GM19397 (cell line): ENCODE measurements around the gene SNRPD3.

ENCODE experiments used
- ATAC-seq: cut with Tn5 transposase; IDR thresholded peaks from one replicate; pipeline ENCODE4 v1.9.1; 2021; ENCODE audit warnings: mild to moderate bottlenecking, moderate library complexity; ENCODE audit not compliant: unreplicated experiment

Gene SNRPD3

DNA sequence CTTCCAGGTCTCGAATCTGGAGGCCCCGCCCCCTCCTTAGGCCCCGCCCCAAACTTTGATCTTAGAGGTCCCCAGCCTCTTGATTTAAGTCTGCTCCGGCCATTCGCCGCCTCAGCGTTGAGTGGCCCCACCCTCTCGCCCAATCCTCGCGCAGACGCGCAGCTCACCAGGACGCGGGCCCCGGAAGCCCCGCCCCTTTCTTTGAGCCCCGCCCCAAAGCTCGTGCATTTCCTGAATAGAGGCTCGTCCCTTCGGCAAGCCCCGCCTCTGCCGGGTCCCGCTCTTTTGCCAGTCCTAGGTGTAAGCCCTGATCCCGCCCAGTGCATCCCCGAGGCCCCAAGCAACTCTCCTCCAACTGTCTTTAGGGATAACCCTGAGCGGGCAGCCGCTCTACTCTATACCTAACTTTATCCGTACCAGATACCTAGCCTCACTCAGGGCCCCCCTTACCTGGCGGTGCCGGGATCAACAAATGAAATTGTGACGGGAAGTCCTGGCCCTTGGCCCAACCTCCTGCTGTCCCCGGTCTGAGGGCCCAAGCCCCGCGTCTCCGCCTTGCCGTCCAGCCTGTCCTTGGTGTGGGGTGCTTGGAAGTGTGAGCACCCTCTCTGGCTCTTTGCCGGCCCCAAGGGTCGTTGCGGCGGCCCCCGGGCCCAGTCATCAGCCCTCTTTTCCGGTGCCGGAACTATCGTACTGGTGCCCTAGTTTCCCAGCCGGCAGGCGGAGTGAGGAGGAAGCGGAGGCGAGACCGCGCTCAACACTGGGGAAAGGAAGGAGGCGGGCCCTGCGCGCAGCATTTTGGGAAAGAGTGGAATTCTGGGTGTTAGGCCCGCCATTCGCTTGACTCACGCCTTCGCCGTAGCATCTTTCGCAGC is at the start of gene SNRPD3:
SNRPD3 (plus strand) TSS at position 835 of the 875 bp plus-strand sequence. CDS start 1,676 bp downstream, outside the sequence.
- ATAC-seq = peak; percentile 69

DNA sequence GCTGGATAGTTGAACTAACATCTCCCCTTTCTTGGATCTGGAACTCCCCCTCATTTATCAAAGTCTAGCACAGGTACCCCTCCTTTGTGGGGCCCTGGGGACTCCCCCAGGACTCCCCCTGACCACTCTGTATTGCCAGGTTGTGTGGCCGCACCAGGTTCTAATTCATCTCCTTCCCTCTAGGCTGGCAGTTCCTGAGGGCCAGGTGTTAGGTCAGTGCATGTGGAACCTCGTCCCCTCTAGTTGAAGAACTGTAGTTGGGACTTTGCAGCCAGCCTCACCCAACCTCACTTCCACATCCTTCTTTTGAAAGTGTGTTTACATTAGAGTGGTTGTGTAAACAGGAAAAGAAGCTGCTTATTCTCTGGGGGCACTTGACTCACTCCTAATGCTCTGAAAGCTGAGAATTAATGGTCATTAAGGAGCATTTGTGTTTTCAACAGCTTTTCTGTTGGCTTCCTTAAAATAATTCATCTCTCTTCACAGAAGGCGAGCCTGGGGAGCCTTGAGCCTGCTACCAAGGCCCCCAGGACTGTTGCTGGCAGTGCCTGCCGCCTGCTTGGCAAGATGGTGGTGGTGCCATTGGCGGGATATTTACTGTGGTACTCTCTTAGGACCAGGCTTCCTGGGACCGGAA is 48.9 kb upstream of the SNRPD3 start:
- no peak for ATAC-seq

DNA sequence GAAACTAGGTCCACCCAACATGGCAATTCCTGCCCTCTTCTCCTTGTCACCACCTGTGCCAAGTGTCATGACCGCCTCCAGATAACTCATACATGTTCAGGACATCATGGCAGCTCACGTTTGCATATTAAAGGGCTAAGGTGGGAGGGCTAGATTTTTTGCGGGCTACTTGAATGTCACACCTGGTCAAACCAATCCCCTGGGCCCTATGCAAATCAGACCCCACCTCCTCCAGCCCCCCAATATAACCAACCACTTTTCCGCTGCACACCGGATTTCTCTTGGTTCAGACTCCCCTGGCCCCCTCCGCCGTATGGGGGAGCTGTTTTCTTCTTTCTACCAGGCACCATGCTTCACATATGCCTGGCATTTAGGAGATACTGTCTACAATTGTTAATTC is 48.1 kb upstream of the SNRPD3 start:
- no peak for ATAC-seq

DNA sequence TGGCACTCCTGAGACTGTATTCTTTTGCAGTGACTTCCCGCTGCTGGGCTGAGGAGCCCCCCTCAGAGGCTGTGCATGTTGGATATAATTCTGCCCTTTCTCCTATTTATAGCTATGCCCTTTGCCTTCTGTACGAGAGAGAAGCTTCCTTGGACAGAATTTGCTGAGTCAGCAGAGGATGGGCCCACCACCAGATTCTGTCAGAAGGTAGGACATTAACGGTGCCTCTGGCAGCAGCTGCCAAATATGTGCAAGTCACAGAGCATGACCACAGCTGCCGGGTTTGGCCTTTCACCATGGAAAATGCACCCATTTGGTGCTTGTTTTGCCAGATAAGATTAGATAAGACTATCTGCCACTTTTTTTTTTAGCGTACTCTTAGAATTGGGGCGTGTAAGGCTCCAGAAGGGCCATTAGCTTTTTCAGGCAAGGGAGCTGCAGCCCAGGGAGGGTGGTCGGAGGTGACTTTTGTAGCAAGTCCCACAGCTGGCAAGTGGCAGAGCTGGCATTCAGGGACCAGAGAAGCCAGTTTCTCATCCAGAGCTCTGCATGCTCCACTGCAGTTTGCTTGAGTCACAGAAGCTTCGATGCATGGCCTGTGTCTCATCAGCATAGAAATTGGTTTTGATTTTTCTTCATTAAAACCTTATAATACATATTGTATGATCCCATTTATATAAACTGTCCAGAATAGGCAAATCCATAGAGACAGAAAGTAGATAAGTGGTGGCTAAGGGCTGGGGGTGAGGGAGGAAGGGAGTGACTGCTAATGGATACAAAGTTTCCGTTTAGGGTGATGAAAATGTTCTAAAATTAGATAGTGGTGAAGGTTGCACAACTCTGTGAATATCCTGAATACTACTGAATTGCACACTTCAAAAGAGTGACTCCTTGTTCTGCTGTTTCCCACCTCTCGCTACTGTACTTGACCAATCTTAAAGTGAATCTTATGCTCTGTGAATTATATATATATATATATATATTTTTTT is 44.9 kb upstream of the SNRPD3 start:
- no peak for ATAC-seq

DNA sequence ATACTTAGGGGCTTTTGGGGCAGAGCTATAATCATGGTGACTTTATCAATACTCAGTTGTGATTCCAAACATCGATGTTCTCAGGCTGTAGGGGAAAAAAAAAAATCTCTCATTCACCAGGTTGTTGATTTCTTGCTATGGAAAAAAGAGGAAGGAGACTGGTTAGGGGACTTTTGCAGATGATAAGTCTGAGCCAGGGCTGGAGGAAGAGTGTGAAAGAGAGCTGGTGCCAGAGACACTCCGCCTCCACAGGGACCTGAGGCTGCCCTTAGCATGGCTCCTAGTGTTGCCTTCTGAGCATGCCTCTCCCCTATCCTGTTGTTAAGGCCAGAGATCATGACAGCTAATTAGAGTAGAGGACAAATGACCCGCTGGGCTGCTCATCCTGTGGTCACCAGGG is 43.8 kb upstream of the SNRPD3 start:
- no peak for ATAC-seq

DNA sequence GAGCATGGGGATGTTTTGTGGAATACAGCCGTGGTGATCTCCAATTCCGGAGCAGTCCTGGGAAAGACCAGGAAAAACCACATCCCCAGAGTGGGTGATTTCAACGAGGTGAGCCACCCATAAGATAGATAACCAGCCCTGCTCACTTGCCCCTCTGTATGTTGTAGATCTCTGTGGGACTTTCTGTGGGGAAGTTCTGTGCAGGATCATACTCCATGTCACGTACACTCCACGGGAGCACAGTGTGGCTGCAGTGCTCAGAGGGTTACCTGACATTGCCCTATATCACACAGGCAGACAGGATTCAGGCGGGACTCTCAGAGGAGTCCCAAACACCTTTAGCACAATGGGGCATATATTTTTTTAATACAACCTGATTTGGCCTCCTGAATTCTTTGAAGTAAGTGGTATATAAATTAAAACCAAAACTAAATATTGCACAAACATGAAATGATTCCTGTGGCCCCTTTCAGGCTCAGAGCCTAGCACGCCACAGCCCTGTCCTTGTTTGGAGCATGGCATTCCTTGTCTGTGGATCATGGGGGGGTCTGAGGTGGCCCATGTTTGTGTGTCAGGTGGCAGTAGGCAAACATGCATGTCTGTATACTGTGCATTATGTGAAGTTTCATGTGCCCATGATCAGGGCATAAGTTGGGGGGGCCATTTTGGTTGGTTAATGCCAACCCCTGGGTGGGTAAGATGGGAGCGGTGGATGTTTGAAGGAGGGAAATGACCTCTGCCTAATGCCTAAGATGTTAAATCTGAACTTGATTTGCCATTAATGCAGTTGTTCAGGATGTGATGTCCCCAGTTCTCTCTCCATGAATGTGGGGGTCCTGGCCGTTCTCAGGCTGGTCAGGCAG is 42.2 kb upstream of the SNRPD3 start:
- no peak for ATAC-seq

DNA sequence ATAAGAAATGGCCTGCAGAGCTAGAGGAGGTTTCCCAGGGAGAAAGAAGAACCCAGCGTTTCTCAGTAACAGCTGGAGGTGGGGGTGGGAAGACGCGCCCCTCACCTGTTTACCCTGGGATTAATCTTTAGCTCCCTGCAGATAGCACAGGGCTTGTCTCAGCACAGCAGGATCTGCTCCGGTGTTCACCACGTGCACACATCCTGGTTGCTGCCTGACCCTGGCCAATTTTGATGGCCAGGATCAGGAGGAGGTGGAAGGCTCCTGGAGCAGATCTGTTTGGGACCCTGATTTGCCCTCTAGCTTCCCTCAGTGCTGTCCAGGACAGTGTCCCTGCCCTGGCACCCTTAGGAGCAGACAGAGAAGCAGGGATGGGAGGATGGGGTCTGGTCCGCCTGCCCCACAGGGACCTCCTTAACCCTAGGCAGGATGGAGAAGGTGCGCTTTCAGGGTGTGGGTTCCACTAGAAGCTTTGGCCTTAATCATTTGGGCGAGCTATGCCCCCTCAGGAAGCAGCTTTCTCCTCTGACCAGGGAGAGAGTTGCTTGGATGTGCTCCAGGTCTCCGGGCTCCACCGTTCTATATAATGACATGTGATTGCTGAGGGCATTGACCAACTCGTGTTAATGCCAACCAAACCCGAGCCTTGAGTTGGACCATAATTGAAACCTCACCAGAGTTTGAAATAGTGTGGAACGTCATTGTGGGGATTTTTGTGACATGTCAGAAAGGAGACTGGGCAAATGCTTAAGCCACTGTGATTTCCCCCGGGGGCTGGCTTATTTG is 41.4 kb upstream of the SNRPD3 start:
- no peak for ATAC-seq

DNA sequence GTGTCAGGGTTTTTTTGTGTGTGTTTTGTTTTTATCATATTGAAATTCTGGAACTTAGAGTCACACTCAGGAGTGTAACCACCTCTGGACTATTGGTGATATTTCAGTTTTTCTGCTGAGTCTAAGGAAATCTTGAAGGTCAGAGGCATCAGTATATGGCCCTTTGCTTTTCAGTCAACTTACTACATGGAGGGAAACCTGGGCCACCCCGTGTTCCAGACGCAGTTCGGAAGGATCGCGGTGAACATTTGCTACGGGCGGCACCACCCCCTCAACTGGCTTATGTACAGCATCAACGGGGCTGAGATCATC is 40.8 kb upstream of the SNRPD3 start:
- no peak for ATAC-seq

DNA sequence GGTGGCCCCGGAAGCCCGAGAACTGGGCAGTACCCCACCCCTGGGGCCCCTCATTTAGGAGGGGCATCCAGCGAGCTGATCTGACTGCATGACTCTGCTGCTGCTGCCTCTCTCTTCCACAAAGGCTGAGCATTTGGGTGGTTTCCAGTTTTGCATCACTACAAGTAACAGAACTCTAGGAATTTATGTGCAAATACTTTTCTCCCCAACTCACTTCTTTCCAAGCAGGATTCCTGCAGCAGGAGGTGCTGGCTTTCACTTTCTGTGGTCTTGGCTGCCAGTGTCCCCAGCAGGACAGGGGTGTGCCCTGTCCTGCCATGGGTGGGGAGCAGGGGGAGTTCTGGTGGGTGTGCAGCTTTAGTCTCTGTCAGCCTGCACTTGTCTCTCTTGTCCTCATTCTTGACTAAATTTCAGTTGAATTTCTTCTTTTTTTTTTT is 39.5 kb upstream of the SNRPD3 start:
- no peak for ATAC-seq

DNA sequence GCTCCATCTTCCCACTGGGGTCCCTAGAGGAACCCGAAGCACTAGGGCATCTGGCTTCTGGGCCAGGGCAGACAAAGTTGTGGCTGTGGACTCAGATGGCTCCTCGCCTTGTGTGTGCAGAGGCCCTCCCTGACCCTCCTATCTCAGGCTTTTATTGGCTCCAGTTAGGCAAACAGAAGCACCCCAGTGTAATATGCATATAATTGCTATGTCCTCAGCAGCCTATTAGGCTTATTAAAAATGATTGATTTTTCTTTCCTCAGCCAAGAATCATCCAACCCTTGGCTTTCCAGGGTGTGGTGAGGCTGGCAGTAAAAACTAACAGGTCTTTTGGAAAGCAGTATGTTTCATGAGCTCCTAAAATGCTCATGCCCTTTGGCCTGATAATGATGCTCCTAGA is 38.4 kb upstream of the SNRPD3 start:
- ATAC-seq = no peak

DNA sequence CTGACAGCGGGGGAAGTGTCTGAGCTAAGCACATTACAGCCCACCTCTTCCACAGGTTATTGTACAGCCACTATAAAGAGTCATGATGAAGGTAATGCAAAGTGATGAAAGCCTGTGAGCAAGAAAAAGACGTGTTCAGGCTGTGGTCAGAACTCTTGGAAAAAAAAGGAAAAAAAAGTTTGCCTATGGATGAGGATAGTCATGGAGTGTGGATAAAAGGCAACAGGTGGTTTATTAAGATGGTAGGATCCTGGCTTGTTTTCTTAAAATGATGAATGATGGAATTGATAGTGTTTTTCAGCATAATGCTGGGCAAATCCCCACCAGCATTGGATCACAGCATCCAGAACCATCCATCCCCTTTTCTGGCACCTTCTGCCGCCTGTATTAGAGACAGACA is 37.6 kb upstream of the SNRPD3 start:
- ATAC-seq = no peak

DNA sequence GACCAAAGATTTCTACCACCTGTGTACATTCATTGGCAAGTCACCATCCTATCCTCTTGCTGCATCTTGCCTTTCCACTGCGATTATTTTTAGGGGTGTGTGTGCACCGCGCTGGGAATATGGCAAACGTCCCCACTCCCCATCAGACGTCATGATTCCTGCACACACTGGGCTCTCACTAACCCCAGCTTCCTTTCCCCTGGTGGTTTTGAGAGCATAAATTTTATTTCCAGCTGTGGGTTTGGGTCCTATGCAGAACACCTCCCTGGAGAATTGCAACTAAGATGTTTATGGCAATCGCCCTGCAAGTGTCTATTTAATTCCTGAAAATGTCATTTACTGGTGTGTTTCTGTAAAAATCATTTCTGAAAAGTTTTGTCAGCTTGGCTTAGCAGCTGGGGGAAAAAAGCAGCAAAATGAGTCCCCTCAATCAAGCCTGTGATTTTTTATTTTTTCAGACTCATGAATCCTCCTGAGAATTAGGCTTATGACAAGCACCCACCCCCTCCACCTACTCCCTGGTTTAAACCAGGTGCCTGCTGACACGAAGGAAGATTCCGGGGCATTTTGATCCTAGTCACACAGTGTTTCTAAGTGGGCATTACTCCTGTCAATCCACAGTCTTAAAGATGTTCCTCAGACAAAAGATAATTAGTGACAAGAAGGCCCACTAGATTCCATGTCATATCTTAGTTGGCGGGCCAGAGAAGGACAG is 36.9 kb upstream of the SNRPD3 start:
- no peak for ATAC-seq

DNA sequence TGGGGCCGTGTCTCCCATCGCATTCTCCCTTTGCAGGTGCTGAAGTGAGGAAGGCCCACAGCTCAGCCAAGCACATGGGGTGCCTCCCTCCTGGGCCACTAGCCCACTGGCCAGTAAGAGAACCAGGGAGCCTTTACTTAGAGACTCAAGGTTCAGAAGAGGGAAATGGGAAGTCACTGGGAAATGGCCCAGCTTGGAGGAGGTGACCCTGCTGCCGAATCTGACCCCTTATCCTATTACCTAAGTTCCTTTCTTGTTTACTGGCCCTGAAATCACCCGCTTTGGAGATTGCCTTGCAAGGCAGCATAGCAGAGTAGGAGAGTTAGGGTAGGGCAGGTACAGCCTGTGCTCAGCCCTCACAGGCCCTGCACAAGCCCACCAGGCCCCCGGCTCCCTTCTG is 36.3 kb upstream of the SNRPD3 start:
- ATAC-seq = no peak

DNA sequence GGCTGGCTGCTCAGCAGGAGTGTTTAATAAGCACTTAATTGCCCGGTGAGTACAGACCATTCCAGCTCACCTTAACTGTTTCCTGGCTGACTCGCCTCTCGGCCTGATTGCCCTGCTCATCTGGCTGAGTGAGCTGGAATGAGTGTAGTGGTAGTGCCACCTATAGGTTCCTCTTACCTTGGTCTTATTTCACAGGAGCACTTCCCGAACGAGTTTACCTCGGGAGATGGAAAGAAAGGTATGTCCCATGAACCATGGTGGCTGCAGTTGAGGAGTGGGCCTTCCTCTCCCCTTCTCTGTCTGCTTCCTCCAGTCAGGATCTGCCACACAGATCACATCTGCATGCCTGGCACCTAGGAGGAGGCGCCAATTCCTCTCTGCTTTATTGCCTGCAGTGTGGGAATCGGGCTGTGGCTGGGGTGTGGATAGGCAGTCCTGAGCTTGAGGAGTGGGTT is 34.0 kb upstream of the SNRPD3 start:
- ATAC-seq = no peak

DNA sequence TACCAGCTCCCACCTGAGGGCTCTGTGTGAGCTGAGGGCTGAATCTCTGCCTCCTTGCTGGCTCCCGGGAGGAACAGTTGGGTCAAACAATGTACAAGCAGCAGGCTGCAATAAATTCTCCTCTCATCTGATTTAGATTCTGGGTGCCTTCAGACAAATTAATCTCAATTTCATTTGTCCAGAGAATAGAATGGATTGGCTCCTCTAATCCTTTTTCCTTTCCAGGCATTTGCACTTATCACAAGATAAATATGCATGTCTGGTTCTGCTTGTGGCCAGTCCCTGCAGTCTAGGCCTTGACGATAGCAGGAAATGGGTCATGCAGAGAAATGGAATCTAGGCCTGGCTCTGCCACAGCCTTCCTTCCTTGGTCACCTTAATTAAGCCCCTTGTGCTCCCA is 31.9 kb upstream of the SNRPD3 start:
- no peak for ATAC-seq

DNA sequence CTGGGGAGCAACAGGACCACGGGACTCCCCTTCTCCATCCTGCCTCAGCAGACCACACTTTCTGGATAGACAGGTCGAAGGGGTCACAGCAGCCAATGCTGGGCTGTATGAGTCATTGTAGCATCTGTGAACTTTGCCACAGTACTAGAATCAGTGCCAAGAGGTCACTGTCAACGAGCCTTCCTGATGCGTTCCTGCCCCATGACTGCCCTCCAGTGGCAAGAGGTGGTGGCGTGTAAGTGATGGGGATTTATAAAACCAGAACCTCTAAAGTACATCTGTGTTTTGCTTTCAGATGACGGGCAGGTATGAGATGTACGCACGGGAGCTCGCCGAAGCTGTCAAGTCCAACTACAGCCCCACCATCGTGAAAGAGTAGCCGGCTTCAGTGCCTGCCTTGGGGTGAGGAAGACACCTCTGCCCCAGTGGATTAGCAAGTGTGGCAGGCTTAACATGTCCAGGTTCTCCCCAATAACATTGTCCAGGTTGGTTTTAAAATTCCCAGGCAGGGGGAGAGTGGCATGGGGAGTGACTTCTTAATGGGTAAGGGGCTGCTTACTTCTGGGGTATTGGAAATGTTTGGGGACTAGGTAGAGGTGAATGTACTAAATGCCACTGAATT is 30.3 kb upstream of the SNRPD3 start:
- no peak for ATAC-seq

DNA sequence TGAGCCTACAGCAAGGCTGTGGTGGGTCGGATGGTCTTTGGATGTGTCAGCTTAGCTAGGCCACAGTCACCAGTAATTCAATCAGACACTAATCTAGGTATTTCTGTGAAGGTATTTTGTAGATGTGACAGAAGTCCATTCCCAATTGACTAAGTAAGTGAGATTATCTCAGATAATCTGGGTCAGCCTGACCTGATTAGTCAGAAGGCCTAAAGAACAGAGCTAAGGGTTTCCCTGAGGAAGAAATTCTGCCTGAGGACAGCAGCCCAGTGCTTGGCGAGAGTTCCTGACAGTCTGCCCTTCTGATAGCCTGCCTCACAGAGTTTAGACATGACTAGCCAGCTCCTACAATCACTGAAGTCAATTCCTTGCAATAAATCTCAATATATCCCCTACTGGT is 29.6 kb upstream of the SNRPD3 start:
- ATAC-seq = no peak

DNA sequence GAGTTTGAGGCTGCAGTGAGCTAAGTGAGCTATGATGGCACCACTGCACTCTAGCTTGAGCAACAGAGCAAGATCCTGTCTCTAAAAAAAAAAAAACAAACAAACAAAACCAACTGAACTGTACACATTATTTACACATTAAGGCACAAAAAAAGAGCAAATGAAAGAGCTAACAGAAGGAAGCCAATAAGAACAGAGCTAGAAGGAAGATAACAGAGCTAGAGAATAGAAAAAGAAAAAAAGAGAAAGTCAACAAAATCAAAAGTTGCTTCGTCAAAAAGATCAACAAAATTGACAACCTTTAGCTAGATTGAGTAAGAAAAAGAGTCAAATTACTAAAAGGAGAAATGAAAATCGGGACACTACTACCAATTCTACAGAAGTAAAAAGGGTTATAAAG is 25.9 kb upstream of the SNRPD3 start:
- no peak for ATAC-seq
